Caco-2 (cell line): ENCODE measurements around the gene ANAPC2. TPM values are rescaled to one million over a fixed set of nuclear protein-coding genes. Genes with fewer than 3 reads are reported as not detected.
A peak's percentile ranks its signal among the peaks of the same experiment; 100 is the strongest.

Experiments used
- BruUV-seq: library from RNA; stranded (reverse); fragments of 400-500 nt; replicated peaks from 2 replicates; lab custom pipeline; 2021; lab: Mats Ljungman, UMichigan
- CTCF ChIA-PET: fragments of 300-600 bp; sonication (Branson Sonifier 250); formaldehyde crosslinking; loops from one replicate; lab custom pipeline; 2022; ENCODE audit warnings: antibody characterized with exemption; lab: Charles Lee
- POLR2A ChIA-PET: fragments of 300-600 bp; sonication (Branson Sonifier 250); formaldehyde crosslinking; loops from one replicate; lab custom pipeline; 2022; ENCODE audit warnings: antibody characterized with exemption; lab: Charles Lee
- DNase-seq, 2 experiments: peaks; one replicate each; pipeline versions ENCODE4 v3.0.0 to v3.0.0-alpha.2; 2020 to 2022
- H3K27me3 ChIP-seq: replicated peaks from 2 replicates; pipeline ENCODE4 v1.6.0; 2011; ENCODE audit warnings: low read length; ENCODE audit not compliant: control insufficient read depth, insufficient read depth
- H3K36me3 ChIP-seq: 2 replicates; pipeline ENCODE4 v1.5.1; 2011; ENCODE audit warnings: low read length; ENCODE audit not compliant: control insufficient read depth, insufficient read depth
- H3K4me1 ChIP-seq: fragments of 250-450 bp; sonication (Bioruptor Pico); 2 replicates; pipeline ENCODE4 v1.5.1; 2020; ENCODE audit warnings: mild to moderate bottlenecking
- H3K4me3 ChIP-seq: 2 replicates; pipeline ENCODE4 v1.5.1; 2011; ENCODE audit warnings: low read depth, mild to moderate bottlenecking, control low read depth, low read length
- H3K9me3 ChIP-seq: fragments of 250-450 bp; sonication (Bioruptor Pico); 2 replicates; pipeline ENCODE4 v1.5.1; 2020; ENCODE audit warnings: mild to moderate bottlenecking, moderate library complexity
- H3K27ac Mint-ChIP-seq: one replicate; pipeline ENCODE4 v1.8.0; 2022; ENCODE audit warnings: mixed read lengths; ENCODE audit not compliant: unreplicated experiment
- H3K27me3 Mint-ChIP-seq: one replicate; pipeline ENCODE4 v1.8.0; 2022; ENCODE audit warnings: mixed read lengths; ENCODE audit not compliant: insufficient read depth, unreplicated experiment
- H3K36me3 Mint-ChIP-seq: one replicate; pipeline ENCODE4 v1.8.0; 2022; ENCODE audit warnings: mild to moderate bottlenecking, mixed read lengths; ENCODE audit not compliant: insufficient read depth, unreplicated experiment
- H3K4me1 Mint-ChIP-seq: one replicate; pipeline ENCODE4 v1.8.0; 2022; ENCODE audit warnings: low read depth, mixed read lengths; ENCODE audit not compliant: unreplicated experiment
- H3K4me3 Mint-ChIP-seq: one replicate; pipeline ENCODE4 v1.8.0; 2022; ENCODE audit warnings: mild to moderate bottlenecking, moderate library complexity, mixed read lengths; ENCODE audit not compliant: unreplicated experiment
- H3K9me3 Mint-ChIP-seq: one replicate; pipeline ENCODE4 v1.8.0; 2022; ENCODE audit warnings: mixed read lengths; ENCODE audit not compliant: unreplicated experiment
- intact Hi-C: fragments of 100-400 bp; cut with micrococcal nuclease; formaldehyde crosslinking; loops from one replicate; pipeline ENCODE4 v1.10.0; 2022; ENCODE audit not compliant: unreplicated experiment
- total RNA-seq: library from RNA; stranded (reverse); gene quantifications from 2 replicates; pipeline ENCODE4 v1.2.3, GENCODE V29; 2022
- TF ChIP-seq, protein P1 (sequence below), 2 experiments: fragments of 200-600 bp in 1 of 2; IDR thresholded peaks; 1 replicate in 1 of 2; 2 replicates in 1 of 2; pipeline versions ENCODE4 v1.5.1 to v1.8.0; 2011 to 2022; ENCODE audit warnings: antibody characterized with exemption in 1 of 2, control low read depth in 1 of 2, inconsistent platforms in 1 of 2, low read depth in 1 of 2, low read length in 1 of 2, mild to moderate bottlenecking in 1 of 2, moderate library complexity in 1 of 2; ENCODE audit not compliant: insufficient read depth in 1 of 2, severe bottlenecking in 1 of 2, unreplicated experiment in 1 of 2

The ANAPC2 gene
- total RNA-seq, 1 experiment from 2014 or later: 67.5 TPM

DNA sequence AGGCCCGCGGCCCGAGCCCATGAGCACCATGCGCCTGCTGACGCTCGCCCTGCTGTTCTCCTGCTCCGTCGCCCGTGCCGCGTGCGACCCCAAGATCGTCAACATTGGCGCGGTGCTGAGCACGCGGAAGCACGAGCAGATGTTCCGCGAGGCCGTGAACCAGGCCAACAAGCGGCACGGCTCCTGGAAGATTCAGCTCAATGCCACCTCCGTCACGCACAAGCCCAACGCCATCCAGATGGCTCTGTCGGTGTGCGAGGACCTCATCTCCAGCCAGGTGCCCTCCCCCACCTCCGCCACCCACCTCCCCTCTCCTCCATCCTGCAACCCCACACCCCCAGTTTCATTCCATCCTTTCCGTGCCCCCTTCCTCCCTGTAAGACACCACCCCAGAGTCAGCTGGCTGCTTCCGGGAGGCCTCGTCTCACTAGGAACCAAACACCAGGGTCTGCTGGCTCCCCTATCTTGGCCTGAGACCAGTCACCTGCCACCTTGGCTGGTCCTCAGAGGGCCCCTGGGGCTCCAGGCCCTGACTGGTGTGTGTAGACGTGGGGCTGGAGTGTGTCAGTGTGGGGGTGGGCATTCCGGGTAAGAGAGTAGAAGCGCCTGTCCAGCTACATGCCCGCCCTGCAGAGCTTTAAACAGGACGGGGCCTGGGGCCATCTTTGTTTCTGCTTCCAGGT lies 48.8 kb downstream of the ANAPC2 start:
- Mint-ChIP-seq H3K9me3 (no peaks in the 10 kb centered on the region), H3K4me1 (no peaks in the 10 kb centered on the region), H3K36me3 (peaks cover 6% of the 10 kb centered on the region), H3K4me3 (no peak overlapping the region), H3K27me3 (peaks cover 9% of the 10 kb centered on the region), H3K27ac (no peak overlapping the region)
- no peaks in the 10 kb centered on the region for H3K9me3 ChIP-seq
- peaks cover 10% of the 10 kb centered on the region; the same call in 1 of the 2 replicates for H3K4me1 ChIP-seq
- TF ChIP-seq, protein P1, sequence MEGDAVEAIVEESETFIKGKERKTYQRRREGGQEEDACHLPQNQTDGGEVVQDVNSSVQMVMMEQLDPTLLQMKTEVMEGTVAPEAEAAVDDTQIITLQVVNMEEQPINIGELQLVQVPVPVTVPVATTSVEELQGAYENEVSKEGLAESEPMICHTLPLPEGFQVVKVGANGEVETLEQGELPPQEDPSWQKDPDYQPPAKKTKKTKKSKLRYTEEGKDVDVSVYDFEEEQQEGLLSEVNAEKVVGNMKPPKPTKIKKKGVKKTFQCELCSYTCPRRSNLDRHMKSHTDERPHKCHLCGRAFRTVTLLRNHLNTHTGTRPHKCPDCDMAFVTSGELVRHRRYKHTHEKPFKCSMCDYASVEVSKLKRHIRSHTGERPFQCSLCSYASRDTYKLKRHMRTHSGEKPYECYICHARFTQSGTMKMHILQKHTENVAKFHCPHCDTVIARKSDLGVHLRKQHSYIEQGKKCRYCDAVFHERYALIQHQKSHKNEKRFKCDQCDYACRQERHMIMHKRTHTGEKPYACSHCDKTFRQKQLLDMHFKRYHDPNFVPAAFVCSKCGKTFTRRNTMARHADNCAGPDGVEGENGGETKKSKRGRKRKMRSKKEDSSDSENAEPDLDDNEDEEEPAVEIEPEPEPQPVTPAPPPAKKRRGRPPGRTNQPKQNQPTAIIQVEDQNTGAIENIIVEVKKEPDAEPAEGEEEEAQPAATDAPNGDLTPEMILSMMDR (IDR thresholded peaks at IDR 0.05; ENCODE audit: insufficient read depth in 1 of 2, low read depth in 1 of 2, low read length in 1 of 2, severe bottlenecking in 1 of 2, unreplicated experiment in 1 of 2): no peak
- H3K36me3 ChIP-seq: no peaks in the 10 kb centered on the region
- ChIA-PET CTCF (interaction anchor here (0.6 kb wide), 1 partner anchor 23 kb away, joined by 7 read pairs; no protein-coding TSS in a partner anchor), POLR2A (no interaction called here)
- intact Hi-C loops: loop anchor here (5.0 kb wide), 1 partner anchor 497 kb away; no protein-coding TSS in a partner anchor
- no peak overlapping the region for H3K4me3 ChIP-seq
- no peaks in the 10 kb centered on the region for H3K27me3 ChIP-seq
- BruUV-seq: no TSS peak
- no peak for DNase-seq

DNA sequence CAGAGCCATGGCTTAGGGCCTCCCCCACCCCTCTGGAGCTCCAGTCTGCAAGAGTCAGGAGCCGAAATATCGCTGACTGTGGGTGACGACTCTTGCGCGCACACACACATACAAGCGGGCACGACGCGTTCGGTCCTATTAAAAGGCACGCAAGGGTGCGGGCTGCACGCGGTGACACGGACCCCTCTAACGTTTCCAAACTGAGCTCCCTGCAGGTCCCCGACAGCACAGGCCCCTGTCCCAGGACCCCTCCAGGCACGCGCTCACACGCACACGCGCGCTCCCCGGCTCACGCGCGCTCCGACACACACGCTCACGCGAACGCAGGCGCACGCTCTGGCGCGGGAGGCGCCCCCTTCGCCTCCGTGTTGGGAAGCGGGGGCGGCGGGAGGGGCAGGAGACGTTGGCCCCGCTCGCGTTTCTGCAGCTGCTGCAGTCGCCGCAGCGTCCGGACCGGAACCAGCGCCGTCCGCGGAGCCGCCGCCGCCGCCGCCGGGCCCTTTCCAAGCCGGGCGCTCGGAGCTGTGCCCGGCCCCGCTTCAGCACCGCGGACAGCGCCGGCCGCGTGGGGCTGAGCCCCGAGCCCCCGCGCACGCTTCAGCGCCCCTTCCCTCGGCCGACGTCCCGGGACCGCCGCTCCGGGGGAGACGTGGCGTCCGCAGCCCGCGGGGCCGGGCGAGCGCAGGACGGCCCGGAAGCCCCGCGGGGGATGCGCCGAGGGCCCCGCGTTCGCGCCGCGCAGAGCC lies 49.5 kb downstream of the ANAPC2 start, which contains the start of gene GRIN1:
Gene GRIN1 (plus strand): TSS at position 433 of the 746 bp plus-strand sequence. CDS start 333 bp downstream, outside the sequence.
- no peaks in the 10 kb centered on the region for H3K36me3 ChIP-seq
- Mint-ChIP-seq H3K27me3 (peaks cover 9% of the 10 kb centered on the region), H3K9me3 (no peaks in the 10 kb centered on the region), H3K4me1 (no peaks in the 10 kb centered on the region), H3K27ac (no peak within 1 kb of the TSS), H3K36me3 (peaks cover 6% of the 10 kb centered on the region), H3K4me3 (no peak within 1 kb of the TSS)
- ChIA-PET POLR2A (no interaction called here), CTCF (no interaction called here)
- no peak within 1 kb of the TSS for H3K4me3 ChIP-seq
- H3K4me1 ChIP-seq: peaks cover 10% of the 10 kb centered on the region; the same call in 1 of the 2 replicates
- BruUV-seq: no TSS peak
- H3K9me3 ChIP-seq: no peaks in the 10 kb centered on the region
- H3K27me3 ChIP-seq: no peaks in the 10 kb centered on the region
- intact Hi-C loops: no loop called here
- DNase-seq: peak in 1 of 2 experiments; percentile 70
- TF ChIP-seq, protein P1 (IDR thresholded peaks at IDR 0.05; ENCODE audit: insufficient read depth in 1 of 2, low read depth in 1 of 2, low read length in 1 of 2, severe bottlenecking in 1 of 2, unreplicated experiment in 1 of 2): no peak

DNA sequence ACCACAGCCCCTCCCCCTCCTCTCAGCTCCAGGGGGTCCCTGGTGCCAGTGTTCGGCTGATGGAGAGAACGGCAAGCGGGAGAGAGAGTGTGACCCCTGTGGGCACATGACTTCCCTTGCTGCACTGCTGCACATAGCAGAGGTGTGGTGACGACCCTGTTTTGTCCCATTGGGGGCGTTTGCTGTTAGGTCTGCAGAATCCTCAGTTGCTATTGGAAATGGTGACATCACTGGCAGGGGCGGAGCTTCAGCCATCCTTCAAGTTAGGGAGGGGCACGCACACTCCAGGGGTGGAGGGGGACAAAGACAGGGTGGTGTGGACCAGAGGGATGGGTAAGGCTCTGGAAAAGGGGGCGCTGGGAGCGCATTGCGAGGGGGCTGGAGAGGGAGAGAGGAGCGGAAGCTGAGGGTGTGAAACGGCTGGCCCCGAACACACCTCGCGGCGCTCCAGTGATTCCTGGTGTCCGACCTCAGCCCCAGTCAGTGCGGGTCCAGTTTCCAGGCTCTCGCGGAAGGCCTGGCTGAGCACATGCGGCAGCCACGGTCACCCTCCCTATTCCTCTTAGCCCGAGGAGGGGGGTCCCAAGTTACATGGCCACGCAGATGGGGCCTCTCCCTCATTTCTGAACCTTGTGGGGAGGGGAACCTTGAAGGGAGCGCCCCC lies 50.2 kb downstream of the ANAPC2 start:
- H3K27me3 Mint-ChIP-seq: peaks cover 9% of the 10 kb centered on the region
- ChIA-PET CTCF (no interaction called here), POLR2A (no interaction called here)
- H3K36me3 Mint-ChIP-seq: peaks cover 6% of the 10 kb centered on the region
- Histone ChIP-seq H3K36me3 (no peaks in the 10 kb centered on the region), H3K4me3 (no peak overlapping the region), H3K4me1 (peaks cover 10% of the 10 kb centered on the region; the same call in 1 of the 2 replicates), H3K27me3 (no peaks in the 10 kb centered on the region), H3K9me3 (no peaks in the 10 kb centered on the region)
- no peaks in the 10 kb centered on the region for H3K4me1 Mint-ChIP-seq
- TF ChIP-seq, protein P1 (IDR thresholded peaks at IDR 0.05; ENCODE audit: insufficient read depth in 1 of 2, low read depth in 1 of 2, low read length in 1 of 2, severe bottlenecking in 1 of 2, unreplicated experiment in 1 of 2): no peak
- intact Hi-C loops: no loop called here
- H3K4me3 Mint-ChIP-seq: no peak overlapping the region
- H3K9me3 Mint-ChIP-seq: no peaks in the 10 kb centered on the region
- no peak overlapping the region for H3K27ac Mint-ChIP-seq
- no TSS peak for BruUV-seq
- DNase-seq: no peak
